HG02943 (cell line): ENCODE results near the gene LRIT1.
A peak's percentile ranks its signal among the peaks of the same experiment; 100 is the strongest.

ENCODE experiments used
- ATAC-seq: cut with Tn5 transposase; IDR thresholded peaks from one replicate; pipeline ENCODE4 v1.9.1; 2021; ENCODE audit warnings: mild to moderate bottlenecking, low read depth, moderate library complexity; ENCODE audit not compliant: unreplicated experiment

The LRIT1 gene

GRCh38 chr10:84214612-84215235 lies 26.6 kb downstream of the LRIT1 start:
- ATAC-seq: peak; percentile 70

- ATAC-seq: no peak
These were observed 27.2 kb downstream of the LRIT1 start for GRCh38 chr10:84214046-84214572.

GRCh38 chr10:84213076-84213475 lies 28.3 kb downstream of the LRIT1 start:
- no peak for ATAC-seq

GRCh38 chr10:84212014-84212413 lies 29.3 kb downstream of the LRIT1 start:
- ATAC-seq: no peak

GRCh38 chr10:84211566-84211965 lies 29.8 kb downstream of the LRIT1 start:
- no peak for ATAC-seq

GRCh38 chr10:84208023-84208422 lies 33.3 kb downstream of the LRIT1 start:
- ATAC-seq: no peak

GRCh38 chr10:84205853-84206525 lies 35.4 kb downstream of the LRIT1 start:
- ATAC-seq: no peak

- peak; percentile 83 for ATAC-seq
These were observed 36.1 kb downstream of the LRIT1 start for GRCh38 chr10:84205049-84205852.

- ATAC-seq: no peak
These were observed 36.7 kb downstream of the LRIT1 start for GRCh38 chr10:84204610-84205009.

- no peak for ATAC-seq
These were observed 37.2 kb downstream of the LRIT1 start for GRCh38 chr10:84204122-84204521.

- ATAC-seq: no peak
These were observed 39.0 kb downstream of the LRIT1 start for GRCh38 chr10:84202349-84202748.

- no peak for ATAC-seq
These were observed 39.7 kb downstream of the LRIT1 start for GRCh38 chr10:84201682-84202081.

GRCh38 chr10:84201244-84201606 lies 40.1 kb downstream of the LRIT1 start:
- no peak for ATAC-seq

- no peak for ATAC-seq
These were observed 40.7 kb downstream of the LRIT1 start for GRCh38 chr10:84200537-84201243.

- no peak for ATAC-seq
These were observed 43.0 kb downstream of the LRIT1 start for GRCh38 chr10:84198206-84198915.

- no peak for ATAC-seq
These were observed 43.7 kb downstream of the LRIT1 start for GRCh38 chr10:84197643-84198042.

GRCh38 chr10:84196941-84197340 lies 44.4 kb downstream of the LRIT1 start:
- ATAC-seq: no peak

- no peak for ATAC-seq
These were observed 45.3 kb downstream of the LRIT1 start for GRCh38 chr10:84196083-84196482.

- no peak for ATAC-seq
These were observed 46.1 kb downstream of the LRIT1 start for GRCh38 chr10:84195044-84195830.
